Osteoblast (primary cell): ENCODE measurements around the gene PHETA2. TPM values are rescaled to one million over a fixed set of nuclear protein-coding genes. Genes with fewer than 3 reads are reported as not detected.

Experiments used
- DNase-seq: peaks from one replicate; pipeline ENCODE4 v3.0.0; 2011; ENCODE audit warnings: low spot score, mixed read lengths; ENCODE audit not compliant: insufficient read length; ENCODE audit errors: missing footprints
- H2AFZ ChIP-seq: 2 replicates; pipeline ENCODE4 v1.6.0; 2011; ENCODE audit warnings: mild to moderate bottlenecking, low read length
- H3K27ac ChIP-seq: 2 replicates; pipeline ENCODE4 v1.5.1; 2011; ENCODE audit warnings: mild to moderate bottlenecking, low read depth, low read length, moderate library complexity
- H3K27me3 ChIP-seq: 2 replicates; pipeline ENCODE4 v1.6.0; 2012; ENCODE audit warnings: mild to moderate bottlenecking, control low read depth, inconsistent platforms, low read length, moderate library complexity; ENCODE audit not compliant: insufficient read depth
- H3K36me3 ChIP-seq: 2 replicates; pipeline ENCODE4 v1.5.1; 2011; ENCODE audit warnings: mild to moderate bottlenecking, low read length, control low read depth, moderate library complexity; ENCODE audit not compliant: insufficient read depth
- H3K4me1 ChIP-seq: 2 replicates; pipeline ENCODE4 v1.5.1; 2011; ENCODE audit warnings: mild to moderate bottlenecking, low read length, control low read depth, moderate library complexity; ENCODE audit not compliant: insufficient read depth
- H3K4me2 ChIP-seq: 2 replicates; pipeline ENCODE4 v1.6.0; 2011; ENCODE audit warnings: mild to moderate bottlenecking, low read length; ENCODE audit not compliant: insufficient read depth
- H3K4me3 ChIP-seq: fragments of 200-600 bp; sonication (generic); 3 replicates; pipeline ENCODE4 v1.5.1; 2012; ENCODE audit warnings: mild to moderate bottlenecking, low read length, inconsistent platforms; ENCODE audit not compliant: insufficient read depth
- H3K79me2 ChIP-seq: 2 replicates; pipeline ENCODE4 v1.6.0; 2012; ENCODE audit warnings: mild to moderate bottlenecking, low read length, control low read depth, inconsistent platforms; ENCODE audit not compliant: insufficient read depth
- H3K9me3 ChIP-seq: 2 replicates; pipeline ENCODE4 v1.5.1; 2011; ENCODE audit warnings: low read depth, low read length, control low read depth
- H4K20me1 ChIP-seq: 2 replicates; pipeline ENCODE4 v1.6.0; 2012; ENCODE audit warnings: mild to moderate bottlenecking, low read length, control low read depth; ENCODE audit not compliant: insufficient read depth
- total RNA-seq: library from RNA; depleted of rRNA; stranded (reverse); fragments of >200 nt; gene quantifications from 2 replicates; pipeline ENCODE4 v1.2.3, GENCODE V29; 2012
- TF ChIP-seq, protein P1 (sequence below): IDR thresholded peaks from 2 replicates; pipeline ENCODE4 v1.5.1; 2011; ENCODE audit warnings: mild to moderate bottlenecking, low read depth, low read length, moderate library complexity; ENCODE audit errors: extremely low read depth

Gene PHETA2, protein sequence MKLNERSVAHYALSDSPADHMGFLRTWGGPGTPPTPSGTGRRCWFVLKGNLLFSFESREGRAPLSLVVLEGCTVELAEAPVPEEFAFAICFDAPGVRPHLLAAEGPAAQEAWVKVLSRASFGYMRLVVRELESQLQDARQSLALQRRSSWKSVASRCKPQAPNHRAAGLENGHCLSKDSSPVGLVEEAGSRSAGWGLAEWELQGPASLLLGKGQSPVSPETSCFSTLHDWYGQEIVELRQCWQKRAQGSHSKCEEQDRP
- total RNA-seq, result 23.9 and 26.2 TPM in 2 replicates

- H3K4me3 ChIP-seq, result peak within 1 kb of the TSS; percentile 87
- H4K20me1 ChIP-seq, result no peaks in the 10 kb centered on the region
- no peaks in the 10 kb centered on the region for H3K9me3 ChIP-seq
- H3K27me3 ChIP-seq, result no peaks in the 10 kb centered on the region
- H3K79me2 ChIP-seq, result peaks cover 25% of the 10 kb centered on the region
- peak within 1 kb of the TSS; percentile 84 for H3K4me2 ChIP-seq
- H2AFZ ChIP-seq, result peak within 1 kb of the TSS; percentile 70
- peak; percentile 91 for DNase-seq
- H3K4me1 ChIP-seq, result peaks cover 38% of the 10 kb centered on the region
- peak within 1 kb of the TSS; percentile 84 for H3K27ac ChIP-seq
- TF ChIP-seq, protein P1, sequence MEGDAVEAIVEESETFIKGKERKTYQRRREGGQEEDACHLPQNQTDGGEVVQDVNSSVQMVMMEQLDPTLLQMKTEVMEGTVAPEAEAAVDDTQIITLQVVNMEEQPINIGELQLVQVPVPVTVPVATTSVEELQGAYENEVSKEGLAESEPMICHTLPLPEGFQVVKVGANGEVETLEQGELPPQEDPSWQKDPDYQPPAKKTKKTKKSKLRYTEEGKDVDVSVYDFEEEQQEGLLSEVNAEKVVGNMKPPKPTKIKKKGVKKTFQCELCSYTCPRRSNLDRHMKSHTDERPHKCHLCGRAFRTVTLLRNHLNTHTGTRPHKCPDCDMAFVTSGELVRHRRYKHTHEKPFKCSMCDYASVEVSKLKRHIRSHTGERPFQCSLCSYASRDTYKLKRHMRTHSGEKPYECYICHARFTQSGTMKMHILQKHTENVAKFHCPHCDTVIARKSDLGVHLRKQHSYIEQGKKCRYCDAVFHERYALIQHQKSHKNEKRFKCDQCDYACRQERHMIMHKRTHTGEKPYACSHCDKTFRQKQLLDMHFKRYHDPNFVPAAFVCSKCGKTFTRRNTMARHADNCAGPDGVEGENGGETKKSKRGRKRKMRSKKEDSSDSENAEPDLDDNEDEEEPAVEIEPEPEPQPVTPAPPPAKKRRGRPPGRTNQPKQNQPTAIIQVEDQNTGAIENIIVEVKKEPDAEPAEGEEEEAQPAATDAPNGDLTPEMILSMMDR, result peak; percentile 35
- peaks cover 30% of the 10 kb centered on the region for H3K36me3 ChIP-seq
Measured at GRCh38 chr22:42074132-42074811, at the start of gene PHETA2. PHETA2 (plus strand) TSS chr22:42074248; CDS start chr22:42077294, 3,046 bp downstream.

GRCh38 chr22:42025421-42025820, 48.6 kb upstream of the PHETA2 start:
- Histone ChIP-seq H3K4me2 (no peak overlapping the region), H2AFZ (no peak overlapping the region), H3K36me3 (no peaks in the 10 kb centered on the region), H3K4me3 (no peak overlapping the region), H3K9me3 (no peaks in the 10 kb centered on the region), H3K27me3 (peaks cover 3% of the 10 kb centered on the region), H4K20me1 (no peaks in the 10 kb centered on the region), H3K79me2 (no peaks in the 10 kb centered on the region), H3K27ac (no peak overlapping the region), H3K4me1 (no peaks in the 10 kb centered on the region)
- no peak for DNase-seq
- TF ChIP-seq, protein P1, result no peak

DNA sequence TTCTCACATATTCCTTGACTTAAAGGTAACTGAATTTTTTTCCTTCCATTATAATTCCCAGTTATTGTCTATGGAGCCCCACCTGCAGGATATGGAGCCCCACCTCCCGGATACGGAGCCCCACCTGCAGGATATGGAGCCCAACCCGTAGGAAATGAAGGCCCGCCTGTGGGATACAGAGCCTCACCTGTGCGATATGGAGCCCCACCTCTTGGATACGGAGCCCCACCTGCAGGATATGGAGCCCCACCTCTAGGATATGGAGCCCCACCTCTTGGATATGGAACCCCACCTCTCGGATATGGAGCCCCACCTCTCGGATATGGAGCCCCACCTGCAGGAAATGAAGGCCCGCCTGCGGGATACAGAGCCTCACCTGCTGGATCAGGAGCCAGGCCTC, 47.3 kb upstream of the PHETA2 start:
- Histone ChIP-seq H3K27ac (no peak overlapping the region), H3K79me2 (no peaks in the 10 kb centered on the region), H3K27me3 (peaks cover 3% of the 10 kb centered on the region), H2AFZ (no peak overlapping the region), H3K9me3 (no peaks in the 10 kb centered on the region), H3K4me3 (no peak overlapping the region), H4K20me1 (no peaks in the 10 kb centered on the region), H3K4me2 (no peak overlapping the region), H3K4me1 (no peaks in the 10 kb centered on the region), H3K36me3 (no peaks in the 10 kb centered on the region)
- TF ChIP-seq, protein P1, result no peak
- no peak for DNase-seq
